Panc1 (cell line): ENCODE results near the gene MUC15. TPM values are rescaled to one million over a fixed set of nuclear protein-coding genes. Genes with fewer than 3 reads are reported as not detected.

Experiments
- ATAC-seq: fragments of 200-7000 bp; cut with Tn5 transposase; 2 replicates; pipeline ENCODE4 v1.9.1; 2020; ENCODE audit warnings: mild to moderate bottlenecking, moderate library complexity
- BruUV-seq: library from RNA; stranded (reverse); fragments of 400-500 nt; replicated peaks from 2 replicates; lab custom pipeline; 2021; lab: Mats Ljungman, UMichigan
- CTCF ChIA-PET: fragments of 300-600 bp; sonication (Branson Sonifier 250); formaldehyde crosslinking; loops from one replicate; lab custom pipeline; 2022; ENCODE audit warnings: antibody characterized with exemption; lab: Charles Lee
- POLR2A ChIA-PET: fragments of 300-600 bp; sonication (Branson Sonifier 250); formaldehyde crosslinking; loops from one replicate; lab custom pipeline; 2022; ENCODE audit warnings: antibody characterized with exemption; lab: Charles Lee
- DNase-seq: peaks from one replicate; pipeline ENCODE4 v3.0.0-alpha.2; 2010; ENCODE audit warnings: low read depth, low spot score
- H3K27ac ChIP-seq: 2 replicates; pipeline ENCODE4 v1.5.1; 2011; ENCODE audit warnings: mild to moderate bottlenecking, low read length, inconsistent platforms
- H3K27me3 ChIP-seq: fragments of 200-500 bp; sonication (Bioruptor generic); 2 replicates; pipeline ENCODE4 v1.6.0; 2014; ENCODE audit warnings: low read length, inconsistent platforms; ENCODE audit not compliant: control insufficient read depth, insufficient read depth
- H3K36me3 ChIP-seq: fragments of 200-500 bp; sonication (Bioruptor generic); 2 replicates; pipeline ENCODE4 v1.5.1; 2014; ENCODE audit warnings: inconsistent platforms, mild to moderate bottlenecking, low read length, moderate library complexity; ENCODE audit not compliant: control insufficient read depth, insufficient read depth
- H3K4me1 ChIP-seq: 2 replicates; pipeline ENCODE4 v1.5.1; 2011; ENCODE audit warnings: inconsistent platforms, mild to moderate bottlenecking, low read length, moderate library complexity; ENCODE audit not compliant: control insufficient read depth, insufficient read depth
- H3K4me3 ChIP-seq, 2 experiments: 2 replicates each; pipeline ENCODE4 v1.5.1; 2011 to 2012; ENCODE audit warnings: low read depth in 2 of 2, low read length in 2 of 2, mild to moderate bottlenecking in 2 of 2, inconsistent platforms in 1 of 2, moderate library complexity in 1 of 2
- H3K9me3 ChIP-seq: fragments of 200-500 bp; sonication (Bioruptor generic); 2 replicates; pipeline ENCODE4 v1.5.1; 2014; ENCODE audit warnings: low read depth, mild to moderate bottlenecking, inconsistent platforms, low read length, moderate library complexity; ENCODE audit not compliant: control insufficient read depth, insufficient read depth
- CTCF ChIP-seq: fragments of 450-650 bp; IDR thresholded peaks from 2 replicates; pipeline ENCODE4 v1.5.1; 2017; ENCODE audit warnings: mild to moderate bottlenecking
- POLR2AphosphoS5 ChIP-seq: IDR thresholded peaks from 2 replicates; pipeline ENCODE4 v1.6.1; 2012; ENCODE audit warnings: mild to moderate bottlenecking, low read depth, low read length, moderate library complexity
- REST ChIP-seq, 2 experiments: IDR thresholded peaks; 2 replicates each; pipeline ENCODE4 v1.6.1; 2011 to 2012; ENCODE audit warnings: low read depth in 2 of 2, control low read depth in 1 of 2, low read length in 1 of 2, mild to moderate bottlenecking in 1 of 2, moderate library complexity in 1 of 2; ENCODE audit not compliant: insufficient read depth in 1 of 2
- SIN3A ChIP-seq: IDR thresholded peaks from 2 replicates; pipeline ENCODE4 v1.6.1; 2012; ENCODE audit warnings: low read depth, mild to moderate bottlenecking, low read length, moderate library complexity, borderline replicate concordance; ENCODE audit not compliant: insufficient read depth
- TCF7L2 ChIP-seq: IDR thresholded peaks from 2 replicates; pipeline ENCODE4 v1.6.1; 2011; ENCODE audit warnings: mild to moderate bottlenecking, low read depth, low read length, inconsistent platforms
- in situ Hi-C: cut with HindIII; loops from 2 replicates; pipeline ENCODE4 v1.10.0; 2016; ENCODE audit warnings: low sequenced_read_pairs, low pct_unique_long_range_greater_than_20kb
- intact Hi-C: fragments of 100-400 bp; cut with micrococcal nuclease; formaldehyde crosslinking; loops from one replicate; pipeline ENCODE4 v1.10.0; 2022; ENCODE audit not compliant: unreplicated experiment
- total RNA-seq: library from RNA; stranded (reverse); gene quantifications from one replicate; pipeline ENCODE4 v1.2.1, GENCODE V29; 2021; ENCODE audit not compliant: unreplicated experiment

The MUC15 gene
- total RNA-seq, 1 experiment from 2014 or later: not detected

- in situ Hi-C loops (no loop called here), intact Hi-C loops (no loop called here)
- CTCF ChIA-PET: no interaction called here
- Histone ChIP-seq H3K27me3 (no peaks in the 10 kb centered on the region; the same call in 1 of the 2 replicates), H3K9me3 (no peaks in the 10 kb centered on the region), H3K36me3 (no peaks in the 10 kb centered on the region), H3K4me1 (no peaks in the 10 kb centered on the region), H3K4me3 (no peak overlapping the region), H3K27ac (no peak overlapping the region)
- no peak for DNase-seq
- no TSS peak for BruUV-seq
- TF ChIP-seq REST (IDR thresholded peaks at IDR 0.05; ENCODE audit: insufficient read depth in 1 of 2, low read depth in 2 of 2, low read length in 1 of 2) (no peak), POLR2AphosphoS5 (no peak), TCF7L2 (no peak), CTCF (no peak), SIN3A (no peak)
- POLR2A ChIA-PET: no interaction called here
- ATAC-seq: no peak
Measured at GRCh38 chr11:26572770-26573402, 823 bp upstream of the MUC15 start.

DNA sequence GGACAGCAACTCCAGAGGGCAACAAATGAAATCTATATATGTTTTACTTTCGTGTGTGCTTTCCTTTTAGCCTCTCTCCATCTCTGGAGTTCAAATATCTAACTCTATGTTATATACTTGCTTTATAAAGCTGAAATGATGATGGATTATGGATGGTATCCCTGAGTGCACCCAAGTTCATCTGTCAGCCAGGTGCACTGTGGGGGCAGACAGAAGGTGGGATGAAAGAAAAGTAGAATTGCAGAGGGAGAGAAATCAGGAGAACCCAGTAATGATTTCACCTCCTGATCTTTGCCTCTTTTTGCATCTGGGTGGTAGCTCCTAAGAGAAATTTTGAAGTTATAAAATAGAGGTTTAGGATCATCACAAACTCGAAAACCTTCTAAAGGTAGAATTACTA is 2.4 kb downstream of the MUC15 start:
- no peaks in the 10 kb centered on the region for H3K36me3 ChIP-seq
- no peak overlapping the region for H3K4me3 ChIP-seq
- ChIA-PET CTCF (no interaction called here), POLR2A (no interaction called here)
- ATAC-seq: no peak
- TF ChIP-seq CTCF (no peak), TCF7L2 (no peak), SIN3A (no peak), REST (IDR thresholded peaks at IDR 0.05; ENCODE audit: insufficient read depth in 1 of 2, low read depth in 2 of 2, low read length in 1 of 2) (no peak), POLR2AphosphoS5 (no peak)
- in situ Hi-C loops (no loop called here), intact Hi-C loops (no loop called here)
- H3K27ac ChIP-seq: no peak overlapping the region
- no TSS peak for BruUV-seq
- H3K4me1 ChIP-seq: no peaks in the 10 kb centered on the region
- no peak for DNase-seq
- H3K27me3 ChIP-seq: no peaks in the 10 kb centered on the region; the same call in 1 of the 2 replicates
- no peaks in the 10 kb centered on the region for H3K9me3 ChIP-seq
